HG03442 (cell line): ENCODE results near the gene RMND5A.

Source experiments
- ATAC-seq: cut with Tn5 transposase; IDR thresholded peaks from one replicate; pipeline ENCODE4 v1.9.1; 2021; ENCODE audit warnings: mild to moderate bottlenecking, moderate library complexity; ENCODE audit not compliant: unreplicated experiment

Gene RMND5A

GRCh38 chr2:86790134-86790675 lies 70.1 kb downstream of the RMND5A start:
- no peak for ATAC-seq

- ATAC-seq = no peak
Measured at GRCh38 chr2:86790676-86791572, 70.8 kb downstream of the RMND5A start, which contains the start of gene CD8A. Gene CD8A (minus strand): TSS chr2:86790913. CDS start chr2:86790825, 88 bp downstream.

DNA sequence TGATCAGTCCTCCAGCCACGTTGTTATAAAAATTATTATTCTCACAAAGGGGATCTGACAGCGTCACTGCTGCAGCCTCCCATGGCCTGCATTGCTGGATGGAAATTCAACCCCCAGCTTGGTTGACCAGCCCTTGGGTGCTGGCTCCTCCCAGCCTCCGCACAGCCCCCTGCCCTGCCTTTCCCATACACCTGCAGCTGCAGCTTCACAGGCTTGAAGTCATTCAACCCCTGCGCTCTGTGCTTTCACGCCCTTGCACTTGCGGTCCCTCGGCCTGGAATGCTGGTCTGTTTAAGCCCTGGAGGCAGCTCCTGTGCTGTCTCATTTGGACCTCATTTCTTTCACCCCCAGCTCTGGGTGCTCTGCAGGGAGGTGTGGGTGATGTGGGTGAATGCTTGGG lies 71.5 kb downstream of the RMND5A start:
- ATAC-seq = no peak

- no peak for ATAC-seq
Measured at GRCh38 chr2:86793752-86794151, 73.7 kb downstream of the RMND5A start.

DNA sequence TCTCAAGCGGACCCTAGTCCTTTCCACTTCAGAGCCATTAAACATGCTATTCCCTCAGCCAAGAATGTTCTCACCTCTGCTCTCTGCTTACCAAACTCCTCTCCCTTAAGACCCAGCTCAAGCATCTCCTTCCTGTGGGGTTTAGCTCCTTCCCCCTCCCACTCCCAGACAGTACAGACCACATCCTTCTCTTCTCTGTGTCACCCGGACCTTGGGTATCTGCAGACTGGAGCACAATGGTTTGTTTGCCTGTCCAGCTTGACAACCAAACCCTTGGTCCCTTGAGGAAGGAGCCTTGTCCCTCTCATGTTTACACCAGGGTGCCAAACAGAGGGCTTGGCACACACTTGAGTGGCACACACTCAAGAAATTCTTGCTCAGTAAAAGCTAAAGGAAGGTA lies 74.8 kb downstream of the RMND5A start:
- ATAC-seq = no peak

DNA sequence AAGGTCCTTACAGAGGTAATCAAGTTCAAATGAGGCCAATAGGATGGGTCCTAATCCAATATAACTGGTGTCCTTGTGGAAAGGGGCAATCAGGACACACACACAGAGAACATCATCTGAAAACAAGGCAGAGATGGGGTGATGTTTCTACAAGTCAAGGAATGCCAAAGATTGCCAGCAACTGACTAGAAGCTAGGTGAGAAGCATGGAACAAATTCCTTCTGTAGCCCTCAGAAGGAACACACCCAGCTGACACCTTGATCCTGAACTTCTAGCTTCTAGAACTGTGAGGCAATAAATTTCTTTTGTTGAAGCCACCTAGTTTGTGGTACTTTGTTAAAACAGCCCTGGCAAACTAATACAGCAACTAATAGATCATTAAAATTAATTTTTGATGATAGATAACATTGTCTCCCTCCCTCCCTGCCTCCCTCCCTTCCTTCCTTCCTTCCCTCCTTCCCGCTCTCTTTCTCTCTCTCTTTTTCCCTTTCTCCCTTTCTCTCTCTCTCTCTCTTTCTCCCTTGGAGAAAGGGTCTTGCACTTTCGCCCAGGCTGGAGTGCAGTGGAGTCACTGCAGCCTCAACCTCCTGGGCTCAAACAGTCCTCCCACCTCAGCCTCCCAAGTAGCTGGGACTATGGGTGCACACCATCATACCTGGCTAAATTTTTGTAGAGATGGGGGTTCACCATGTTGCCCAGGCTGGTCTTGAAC lies 80.9 kb downstream of the RMND5A start:
- no peak for ATAC-seq

GRCh38 chr2:86806059-86806857 lies 86.2 kb downstream of the RMND5A start:
- ATAC-seq = no peak

GRCh38 chr2:86807133-86807467 lies 87.0 kb downstream of the RMND5A start:
- no peak for ATAC-seq

DNA sequence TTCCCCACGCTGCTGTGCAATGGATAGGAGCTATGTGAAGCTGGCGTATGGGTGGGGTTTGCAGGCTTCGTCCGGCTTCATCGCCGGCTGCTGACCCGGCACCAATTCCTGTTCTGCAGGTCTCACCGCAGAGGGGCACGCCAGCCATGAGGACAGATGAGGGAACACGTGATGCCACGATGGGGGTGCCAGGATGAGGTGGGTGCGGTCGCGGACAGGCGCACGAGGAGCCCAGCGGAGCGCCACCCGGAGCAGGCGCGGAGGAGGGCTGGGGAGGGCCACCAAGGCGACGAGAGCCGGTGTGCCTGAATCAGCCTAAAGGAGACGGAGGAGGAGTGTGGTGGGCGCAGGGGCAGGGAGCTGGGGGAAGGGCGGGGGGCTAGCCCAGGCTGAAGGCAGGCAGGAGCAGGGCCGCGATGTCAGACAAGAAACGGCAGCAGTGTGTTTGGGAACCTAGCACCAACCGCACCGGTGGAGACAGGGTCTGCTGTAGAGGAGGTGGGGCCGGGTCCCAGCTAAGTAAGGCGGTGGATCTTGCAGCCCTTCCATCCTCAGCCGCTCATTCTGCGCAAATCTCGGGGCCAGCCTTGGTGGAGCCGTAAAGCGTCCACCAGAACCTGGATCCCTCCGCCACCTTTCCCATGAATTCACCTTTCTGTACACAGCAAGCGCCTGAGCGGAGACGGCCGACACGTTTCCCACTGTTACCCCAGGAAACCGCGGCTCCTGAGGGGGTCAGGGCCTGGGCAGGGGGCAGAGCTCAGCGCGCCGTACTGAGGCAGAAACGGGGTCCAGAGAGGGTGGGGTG lies 87.6 kb downstream of the RMND5A start:
- no peak for ATAC-seq

DNA sequence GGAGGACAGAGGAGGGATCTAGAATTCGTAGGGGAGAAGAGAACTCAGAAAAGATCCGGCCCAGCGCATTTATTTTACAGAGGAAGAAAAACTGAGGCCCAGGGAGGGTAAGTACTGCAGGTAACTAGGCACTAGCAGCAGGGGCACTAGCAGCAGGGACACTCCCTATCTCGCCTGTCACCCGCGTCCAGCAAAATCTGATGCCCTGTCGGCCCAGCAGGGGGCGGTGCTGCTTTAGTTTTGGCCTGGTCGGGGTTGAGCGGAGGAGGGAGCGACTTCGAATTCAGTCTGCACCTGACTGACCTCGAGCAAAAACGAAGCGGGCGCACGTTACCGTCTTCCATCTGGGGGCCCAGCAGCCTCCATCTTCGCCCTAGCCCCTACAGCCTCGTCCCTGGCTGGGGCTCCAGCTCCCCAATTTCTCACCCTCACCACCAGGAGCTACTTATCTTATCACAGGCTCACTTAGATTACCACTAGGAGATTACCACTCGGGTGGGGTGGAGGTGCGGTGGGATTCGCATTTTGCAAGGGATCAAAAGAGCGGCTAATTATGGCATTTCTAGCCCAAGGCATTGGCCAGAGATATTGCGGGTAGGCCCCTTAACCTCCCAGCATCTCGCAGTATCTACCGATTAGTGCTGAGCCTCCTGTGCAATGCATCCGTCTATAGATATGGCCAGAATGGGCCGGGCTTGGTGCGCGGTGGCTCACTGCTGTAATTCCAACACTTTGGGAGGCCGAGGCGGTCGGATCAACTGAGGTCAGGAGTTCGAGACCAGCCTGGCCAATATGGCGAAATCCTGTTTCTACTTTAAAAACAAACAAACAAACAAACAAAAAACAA lies 88.4 kb downstream of the RMND5A start:
- ATAC-seq = peak; percentile 91

GRCh38 chr2:86809481-86810121 lies 89.5 kb downstream of the RMND5A start:
- no peak for ATAC-seq

- no peak for ATAC-seq
Measured at GRCh38 chr2:86815611-86816010, 95.5 kb downstream of the RMND5A start.

DNA sequence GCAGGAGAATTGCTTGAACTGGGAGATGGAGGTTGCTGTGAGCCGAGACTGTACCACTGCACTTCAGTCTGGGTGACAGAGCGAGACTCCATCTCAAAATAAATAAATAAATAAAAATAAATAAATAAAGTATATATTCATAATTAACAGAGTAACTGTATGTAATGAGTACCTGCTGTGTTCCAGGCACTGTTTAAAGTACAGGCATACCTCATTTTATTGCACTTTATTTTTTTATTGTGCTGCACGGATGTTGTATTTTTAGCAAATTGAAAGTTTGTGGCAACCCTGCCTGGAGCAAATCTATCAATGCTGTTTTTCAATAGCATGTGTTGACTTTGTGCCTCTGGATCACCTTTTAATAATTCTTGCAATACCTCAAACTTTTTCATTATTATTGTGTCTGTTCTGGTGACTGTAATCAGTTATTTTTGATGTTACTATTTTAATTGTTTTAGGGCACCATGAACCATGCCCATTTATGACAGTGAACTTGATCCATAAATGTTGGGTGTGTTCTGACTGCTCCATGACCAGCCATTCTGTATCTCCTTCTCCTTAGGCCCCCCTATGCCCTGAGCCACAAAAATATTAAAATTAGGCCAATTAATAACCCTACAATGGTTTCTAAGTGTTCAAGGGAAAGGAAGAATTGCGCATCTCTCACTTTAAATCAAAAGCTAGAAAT lies 98.2 kb downstream of the RMND5A start:
- no peak for ATAC-seq

DNA sequence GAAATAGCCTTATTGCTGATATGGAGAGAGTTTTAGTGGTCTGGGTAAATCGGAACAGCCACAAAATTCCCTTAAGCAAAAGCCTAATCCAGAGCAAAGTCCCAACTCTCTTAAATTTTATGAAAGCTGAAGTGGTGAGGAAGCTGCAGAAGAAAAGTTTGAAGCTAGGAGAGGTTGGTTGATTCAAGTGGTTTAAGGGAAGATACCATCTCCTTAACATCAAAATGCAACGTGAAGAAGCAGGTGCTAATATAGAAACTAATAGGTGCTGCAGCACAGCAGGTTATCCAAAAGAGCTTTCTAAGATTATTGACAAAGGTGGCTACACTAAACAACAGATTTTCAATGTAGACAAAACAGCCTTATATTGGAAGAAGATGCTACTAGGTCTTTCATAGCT lies 98.9 kb downstream of the RMND5A start:
- ATAC-seq = no peak

GRCh38 chr2:86821306-86821705 lies 101.2 kb downstream of the RMND5A start:
- ATAC-seq = no peak

- no peak for ATAC-seq
Measured at GRCh38 chr2:86821842-86822241, 101.8 kb downstream of the RMND5A start.

DNA sequence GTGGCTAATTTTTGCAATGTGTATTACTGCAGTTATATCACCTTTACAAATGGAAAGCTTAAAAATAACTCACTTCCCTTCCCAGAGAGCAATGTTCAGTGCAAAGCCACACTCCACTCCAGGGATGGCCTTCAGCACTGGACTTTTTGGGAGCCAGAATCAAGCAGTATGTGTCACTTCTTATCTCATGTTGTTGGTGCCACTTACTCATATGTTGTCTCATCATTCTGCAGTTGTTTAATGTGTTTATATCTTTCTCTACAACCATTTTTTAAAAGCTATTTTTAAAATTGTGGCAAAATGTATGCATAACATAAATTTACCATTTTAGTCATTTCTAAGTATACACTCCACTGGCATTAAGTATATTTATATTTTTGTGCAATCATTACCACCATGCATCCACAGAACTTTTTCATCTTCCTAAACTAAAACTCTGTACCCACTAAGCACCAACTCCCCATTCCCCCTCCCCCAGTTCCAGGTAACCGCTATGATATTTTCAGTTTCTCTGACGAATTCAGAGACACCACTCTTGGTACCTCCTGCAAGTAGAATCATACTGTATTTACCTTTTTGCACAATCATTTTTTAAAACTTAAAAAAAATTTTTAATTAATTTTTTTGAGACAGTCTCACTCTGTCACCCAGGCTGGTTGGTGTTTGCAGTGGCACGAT lies 102.7 kb downstream of the RMND5A start:
- ATAC-seq = no peak
